NT2/D1 (cell line): ENCODE results near the gene CEP57.

Experiments used
- SUZ12 ChIP-seq: IDR thresholded peaks from 2 replicates; pipeline ENCODE4 v1.6.1; 2011; ENCODE audit not compliant: insufficient read length, insufficient read depth; ENCODE audit errors: extremely low read depth
- YY1 ChIP-seq: IDR thresholded peaks from 2 replicates; pipeline ENCODE4 v1.6.1; 2011; ENCODE audit not compliant: insufficient read length, insufficient read depth
- ZNF274 ChIP-seq: IDR thresholded peaks from 2 replicates; pipeline ENCODE4 v1.6.1; 2011; ENCODE audit warnings: mild to moderate bottlenecking, low read depth, low read length

GRCh38 chr11:95829580-95830259 lies 39.4 kb downstream of the CEP57 start:
- no peak for TF ChIP-seq YY1
- no peak for TF ChIP-seq ZNF274
- no peak for TF ChIP-seq SUZ12
